ENCODE results near the gene ARHGEF1.

- no peak for TF ChIP-seq CTCF (IDR thresholded peaks at IDR 0.05)
- TF ChIP-seq REST (IDR thresholded peaks at IDR 0.05; ENCODE audit: insufficient read depth in 1 of 2, low read depth in 2 of 2, low read length in 1 of 2): no peak
- TF ChIP-seq POLR2AphosphoS5 (IDR thresholded peaks at IDR 0.05; ENCODE audit: low read depth, low read length): no peak
- no peak for TF ChIP-seq SIN3A (IDR thresholded peaks at IDR 0.05; ENCODE audit: borderline replicate concordance, insufficient read depth, low read depth, low read length)
Measured at GRCh38 chr19:41877916-41878905, 4.8 kb upstream of the ARHGEF1 start.

Measured in Panc1 (cell line).